ENCODE data around the gene TPRG1L. TPM values are rescaled to one million over a fixed set of nuclear protein-coding genes. Genes with fewer than 3 reads are reported as not detected.

Gene TPRG1L
- total and polyA plus RNA-seq, 2 experiments from 2014 or later = 6.2 to 20.3 TPM

DNA sequence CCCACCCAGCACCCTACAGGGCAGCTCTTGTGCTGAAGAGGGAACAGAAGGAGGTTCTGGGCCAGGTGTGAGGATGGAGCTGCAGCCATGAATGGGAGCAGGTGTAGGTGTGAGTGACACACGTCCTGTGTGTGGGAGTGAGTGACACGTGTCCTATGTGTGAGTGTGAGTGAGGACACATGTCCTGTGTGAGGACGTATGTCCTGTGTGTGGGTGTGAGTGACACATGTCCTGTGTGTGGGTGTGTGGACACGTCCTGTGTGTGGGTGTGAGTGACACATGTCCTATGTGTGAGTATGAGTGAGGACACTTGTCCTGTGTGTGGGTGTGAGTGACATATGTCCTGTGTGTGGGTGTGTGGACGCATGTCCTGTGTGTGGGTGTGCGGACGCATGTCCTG is 39.9 kb upstream of the TPRG1L start:
- H3K79me2 ChIP-seq (replicated peaks; ENCODE audit: insufficient read depth) = no peaks in the 10 kb centered on the region
- H3K27me3 ChIP-seq (ENCODE audit: insufficient read depth) = no peaks in the 10 kb centered on the region
- H4K20me1 ChIP-seq (replicated peaks; ENCODE audit: insufficient read depth) = no peaks in the 10 kb centered on the region
- no peaks in the 10 kb centered on the region for H3K9me2 ChIP-seq (ENCODE audit: insufficient read depth)
- TF ChIP-seq POLR2AphosphoS5 (IDR thresholded peaks at IDR 0.05; ENCODE audit: low read depth) (no peak), NANOG (IDR thresholded peaks at IDR 0.05; ENCODE audit: borderline replicate concordance) (no peak), REST (IDR thresholded peaks at IDR 0.05; ENCODE audit: unreplicated experiment) (no peak), JUNB (IDR thresholded peaks at IDR 0.05; ENCODE audit: unreplicated experiment) (no peak), EZH2phosphoT487 (IDR thresholded peaks at IDR 0.05; ENCODE audit: unreplicated experiment) (no peak), ZNF114 (CRISPR knock-in tag; IDR thresholded peaks at IDR 0.05) (no peak), STAT1 (IDR thresholded peaks at IDR 0.05; ENCODE audit: unreplicated experiment) (no peak), ZNF462 (CRISPR knock-in tag; IDR thresholded peaks at IDR 0.05) (no peak), CREB1 (CRISPR knock-in tag; IDR thresholded peaks at IDR 0.05; ENCODE audit: low read depth) (no peak), EZH2 (IDR thresholded peaks at IDR 0.05; ENCODE audit: low read depth, unreplicated experiment) (no peak), ZNF331 (CRISPR knock-in tag; IDR thresholded peaks at IDR 0.05; ENCODE audit: low read depth) (no peak), CTCF (conservative IDR thresholded peaks at IDR 0.05; ENCODE audit: low read depth in 2 of 2) (no peak)
- TF ChIP-seq, protein P1, sequence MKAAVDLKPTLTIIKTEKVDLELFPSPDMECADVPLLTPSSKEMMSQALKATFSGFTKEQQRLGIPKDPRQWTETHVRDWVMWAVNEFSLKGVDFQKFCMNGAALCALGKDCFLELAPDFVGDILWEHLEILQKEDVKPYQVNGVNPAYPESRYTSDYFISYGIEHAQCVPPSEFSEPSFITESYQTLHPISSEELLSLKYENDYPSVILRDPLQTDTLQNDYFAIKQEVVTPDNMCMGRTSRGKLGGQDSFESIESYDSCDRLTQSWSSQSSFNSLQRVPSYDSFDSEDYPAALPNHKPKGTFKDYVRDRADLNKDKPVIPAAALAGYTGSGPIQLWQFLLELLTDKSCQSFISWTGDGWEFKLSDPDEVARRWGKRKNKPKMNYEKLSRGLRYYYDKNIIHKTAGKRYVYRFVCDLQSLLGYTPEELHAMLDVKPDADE (IDR thresholded peaks at IDR 0.05) = no peak
- no peak overlapping the region for H3K4me3 ChIP-seq
- no peak overlapping the region for H3K27ac ChIP-seq (ENCODE audit: low read depth)
- ATAC-seq = no peak
- Mint-ChIP-seq H3K4me3 (no peak overlapping the region), H3K27me3 (ENCODE audit: insufficient read depth, low read depth, poor library complexity) (peaks cover 5% of the 10 kb centered on the region), H3K36me3 (ENCODE audit: low read depth) (no peaks in the 10 kb centered on the region; the same call in 2 of the 3 replicates), H3K4me1 (peaks cover 9% of the 10 kb centered on the region), H3K27ac (no peak overlapping the region), H3K9me3 (no peaks in the 10 kb centered on the region)
- no peaks in the 10 kb centered on the region for H3K4me1 ChIP-seq (ENCODE audit: insufficient read depth)
- H3K4me2 ChIP-seq = no peak overlapping the region
- no peak overlapping the region for H2AFZ ChIP-seq
- no peak for DNase-seq (ENCODE audit: low spot score)
- H3F3A ChIP-seq (replicated peaks; ENCODE audit: low read depth) = 0 out of 2 replicates have a peak, but pooled peaks cover 3% of the 10 kb centered on the region
- H3K36me3 ChIP-seq (ENCODE audit: insufficient read depth) = no peaks in the 10 kb centered on the region
